KMS-11 (cell line): Measurements from ENCODE around the gene LSAMP.

Experiments used
- H2AFZ ChIP-seq: fragments of 200-600 bp; sonication (generic); 2 replicates; pipeline ENCODE4 v1.6.1; 2016; ENCODE audit warnings: antibody characterized with exemption, mixed run types, low read depth
- H3K27ac ChIP-seq: fragments of 200-600 bp; sonication (generic); 2 replicates; pipeline ENCODE4 v1.6.1; 2016; ENCODE audit warnings: mild to moderate bottlenecking, mixed run types
- H3K27me3 ChIP-seq: fragments of 200-600 bp; sonication (generic); 2 replicates; pipeline ENCODE4 v1.6.1; 2017; ENCODE audit warnings: mild to moderate bottlenecking, low read depth, mixed run types, moderate library complexity; ENCODE audit not compliant: insufficient read depth
- H3K36me3 ChIP-seq: fragments of 200-600 bp; sonication (generic); 2 replicates; pipeline ENCODE4 v1.6.1; 2017; ENCODE audit warnings: mild to moderate bottlenecking, mixed run types; ENCODE audit not compliant: insufficient read depth
- H3K4me1 ChIP-seq: fragments of 200-600 bp; sonication (generic); 2 replicates; pipeline ENCODE4 v1.6.1; 2016; ENCODE audit warnings: mild to moderate bottlenecking, low read depth, mixed run types; ENCODE audit not compliant: poor library complexity, severe bottlenecking
- H3K4me2 ChIP-seq: fragments of 200-600 bp; sonication (generic); 2 replicates; pipeline ENCODE4 v1.7.0; 2016; ENCODE audit warnings: mild to moderate bottlenecking, mixed run types
- H3K4me3 ChIP-seq: fragments of 200-600 bp; sonication (generic); IDR thresholded peaks from 2 replicates; pipeline ENCODE4 v1.6.1; 2017; ENCODE audit warnings: low read depth, low read length, mixed read lengths; ENCODE audit not compliant: insufficient read depth
- H3K79me2 ChIP-seq: fragments of 200-600 bp; sonication (generic); 2 replicates; pipeline ENCODE4 v1.6.1; 2016; ENCODE audit warnings: low read depth, mixed run types; ENCODE audit not compliant: insufficient read depth
- H3K9ac ChIP-seq: fragments of 200-600 bp; sonication (generic); 2 replicates; pipeline ENCODE4 v1.6.1; 2016; ENCODE audit warnings: mild to moderate bottlenecking, mixed run types
- H4K20me1 ChIP-seq: fragments of 200-600 bp; sonication (generic); 2 replicates; pipeline ENCODE4 v1.6.1; 2016; ENCODE audit warnings: mild to moderate bottlenecking, mixed run types; ENCODE audit not compliant: insufficient read depth
- CTCF ChIP-seq: fragments of 200-600 bp; sonication (generic); conservative IDR thresholded peaks from 2 replicates; pipeline ENCODE4 v1.6.1; 2017; ENCODE audit warnings: low read depth, mild to moderate bottlenecking, antibody characterized with exemption, low read length, moderate library complexity, mixed read lengths

Gene LSAMP

GRCh38 chr3:115843206-115843605 lies 602.1 kb downstream of the LSAMP start:
- Histone ChIP-seq H3K9ac (no peak overlapping the region), H3K36me3 (no peaks in the 10 kb centered on the region), H3K4me1 (no peaks in the 10 kb centered on the region), H3K4me2 (no peak overlapping the region), H3K27me3 (no peaks in the 10 kb centered on the region), H3K4me3 (no peak overlapping the region), H2AFZ (no peak overlapping the region), H3K27ac (no peak overlapping the region), H4K20me1 (no peaks in the 10 kb centered on the region), H3K79me2 (no peaks in the 10 kb centered on the region)
- no peak for TF ChIP-seq CTCF

DNA sequence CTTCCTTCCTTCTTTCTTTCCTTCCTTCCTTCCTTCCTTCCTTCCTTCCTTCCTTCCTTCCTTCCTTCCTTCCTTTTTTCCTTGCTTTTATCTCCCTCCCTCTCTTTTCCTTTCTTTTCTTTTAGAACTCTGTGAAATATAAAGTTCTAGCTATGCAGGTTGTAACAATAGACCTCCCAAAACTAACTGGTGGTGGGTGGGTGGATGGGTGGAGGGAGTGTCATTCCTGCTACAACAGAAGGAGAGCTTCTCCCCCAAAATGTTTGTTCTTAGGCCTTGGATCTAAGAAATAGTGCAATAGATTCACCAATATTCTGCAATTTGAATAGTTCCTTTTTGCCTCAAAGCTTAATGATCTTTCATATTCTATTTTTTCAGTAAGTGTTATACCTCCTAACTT lies 606.0 kb downstream of the LSAMP start:
- TF ChIP-seq CTCF = no peak
- no peak overlapping the region for H3K9ac ChIP-seq
- no peaks in the 10 kb centered on the region for H3K36me3 ChIP-seq
- no peak overlapping the region for H3K27ac ChIP-seq
- H3K4me2 ChIP-seq = no peak overlapping the region
- no peak overlapping the region for H2AFZ ChIP-seq
- H3K4me3 ChIP-seq = no peak overlapping the region
- H3K27me3 ChIP-seq = no peaks in the 10 kb centered on the region
- no peaks in the 10 kb centered on the region for H3K79me2 ChIP-seq
- no peaks in the 10 kb centered on the region for H3K4me1 ChIP-seq
- no peaks in the 10 kb centered on the region for H4K20me1 ChIP-seq

DNA sequence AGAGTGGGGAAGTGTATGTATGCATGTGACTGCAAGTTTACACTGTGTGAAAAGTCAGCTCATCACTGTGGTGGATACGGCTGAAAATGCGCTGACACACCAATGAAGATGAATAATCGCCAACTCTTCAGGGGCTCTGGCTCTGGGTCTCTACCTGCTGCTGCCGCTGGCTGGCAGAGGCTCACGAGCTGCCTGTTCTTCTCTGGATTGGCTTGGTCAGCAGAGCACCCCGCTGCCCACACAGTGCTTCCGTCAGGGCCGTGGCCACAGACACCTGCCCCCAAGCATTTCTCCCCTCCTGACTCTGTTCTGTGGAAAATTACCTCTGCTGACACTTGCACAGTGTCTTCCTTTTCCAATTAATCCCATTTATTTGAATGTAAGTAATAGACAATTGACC lies 606.5 kb downstream of the LSAMP start:
- Histone ChIP-seq H2AFZ (no peak overlapping the region), H3K79me2 (no peaks in the 10 kb centered on the region), H3K4me1 (no peaks in the 10 kb centered on the region), H3K4me2 (no peak overlapping the region), H3K27me3 (no peaks in the 10 kb centered on the region), H3K27ac (no peak overlapping the region), H4K20me1 (no peaks in the 10 kb centered on the region), H3K36me3 (no peaks in the 10 kb centered on the region), H3K9ac (no peak overlapping the region), H3K4me3 (no peak overlapping the region)
- no peak for TF ChIP-seq CTCF

DNA sequence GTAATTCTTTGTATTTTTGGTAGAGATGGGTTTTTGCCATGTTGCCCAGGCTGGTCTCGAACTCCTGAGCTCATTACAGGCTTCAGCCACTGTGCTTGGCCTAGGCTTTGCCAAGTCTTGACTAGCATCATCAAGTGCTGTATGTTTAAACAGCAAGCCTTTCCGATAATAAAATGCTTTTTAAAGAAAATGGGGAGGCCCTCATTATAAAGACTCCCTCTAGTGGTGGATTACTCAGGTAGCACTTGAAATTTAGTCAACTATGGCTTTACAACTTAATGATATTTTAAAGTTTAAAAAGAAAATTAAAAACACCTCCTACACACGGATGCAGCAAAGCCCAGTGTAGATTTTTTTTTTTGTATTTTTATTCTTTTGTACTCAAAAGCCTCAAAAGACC lies 608.3 kb downstream of the LSAMP start:
- TF ChIP-seq CTCF = peak; percentile 84
- Histone ChIP-seq H3K4me1 (no peaks in the 10 kb centered on the region), H3K4me3 (no peak overlapping the region), H3K27me3 (no peaks in the 10 kb centered on the region), H4K20me1 (no peaks in the 10 kb centered on the region), H3K9ac (no peak overlapping the region), H3K4me2 (no peak overlapping the region), H3K27ac (no peak overlapping the region), H3K79me2 (no peaks in the 10 kb centered on the region), H2AFZ (no peak overlapping the region), H3K36me3 (no peaks in the 10 kb centered on the region)

GRCh38 chr3:115835946-115836345 lies 609.3 kb downstream of the LSAMP start:
- H3K79me2 ChIP-seq = no peaks in the 10 kb centered on the region
- no peak overlapping the region for H3K27ac ChIP-seq
- no peaks in the 10 kb centered on the region for H3K27me3 ChIP-seq
- no peak for TF ChIP-seq CTCF
- H3K9ac ChIP-seq = no peak overlapping the region
- no peak overlapping the region for H3K4me2 ChIP-seq
- H3K36me3 ChIP-seq = no peaks in the 10 kb centered on the region
- no peaks in the 10 kb centered on the region for H3K4me1 ChIP-seq
- H3K4me3 ChIP-seq = no peak overlapping the region
- no peaks in the 10 kb centered on the region for H4K20me1 ChIP-seq
- no peak overlapping the region for H2AFZ ChIP-seq
